Neural cell (in vitro differentiated cells): Measurements from ENCODE around the gene KCNJ1. TPM values are rescaled to one million over a fixed set of nuclear protein-coding genes. Genes with fewer than 3 reads are reported as not detected.

Source experiments
- H2AFZ ChIP-seq: fragments of 200-600, 300-800 bp; sonication (generic), shearing (Covaris generic); 2 replicates; pipeline ENCODE4 v1.6.0; 2014; ENCODE audit warnings: low read depth, mild to moderate bottlenecking, antibody characterized with exemption, low read length, moderate library complexity
- H3F3A ChIP-seq: fragments of 200-600 bp; shearing (Covaris generic); 2 replicates; pipeline ENCODE4 v1.6.1; 2016; ENCODE audit warnings: mild to moderate bottlenecking, moderate library complexity, mixed read lengths, antibody characterized with exemption, low read length; ENCODE audit not compliant: insufficient read depth, poor library complexity, severe bottlenecking
- H3K27ac ChIP-seq: fragments of 200-600, 300-800 bp; sonication (generic), shearing (Covaris generic); 2 replicates; pipeline ENCODE4 v1.5.1; 2014; ENCODE audit warnings: mild to moderate bottlenecking, low read length, moderate library complexity
- H3K27me3 ChIP-seq: fragments of 300-800, 200-600 bp; sonication (generic), shearing (Covaris generic); 2 replicates; pipeline ENCODE4 v1.6.0; 2014; ENCODE audit warnings: mild to moderate bottlenecking, low read depth, low read length, moderate library complexity; ENCODE audit not compliant: insufficient read depth
- H3K36me3 ChIP-seq: fragments of 300-800, 200-600 bp; sonication (generic), shearing (Covaris generic); 2 replicates; pipeline ENCODE4 v1.5.1; 2014; ENCODE audit warnings: mild to moderate bottlenecking, antibody characterized with exemption, low read length, moderate library complexity; ENCODE audit not compliant: insufficient read depth
- H3K4me2 ChIP-seq: fragments of 300-800, 200-600 bp; sonication (generic), shearing (Covaris generic); 2 replicates; pipeline ENCODE4 v1.6.0; 2014; ENCODE audit warnings: mild to moderate bottlenecking, low read length
- H3K4me3 ChIP-seq: fragments of 300-800, 200-600 bp; sonication (generic), shearing (Covaris generic); 2 replicates; pipeline ENCODE4 v1.5.1; 2014; ENCODE audit warnings: mild to moderate bottlenecking, low read length, moderate library complexity
- H3K79me2 ChIP-seq: fragments of 200-600 bp; shearing (Covaris generic); replicated peaks from 2 replicates; pipeline ENCODE4 v1.6.0; 2014; ENCODE audit warnings: mild to moderate bottlenecking, low read length, moderate library complexity; ENCODE audit not compliant: insufficient read depth
- H3K9ac ChIP-seq: fragments of 300-800, 200-600 bp; sonication (generic), shearing (Covaris generic); 2 replicates; pipeline ENCODE4 v1.6.1; 2016; ENCODE audit warnings: mild to moderate bottlenecking, low read length, mixed read lengths
- H3K9me2 ChIP-seq: fragments of 200-600 bp; shearing (Covaris generic); 2 replicates; pipeline ENCODE4 v1.6.1; 2016; ENCODE audit warnings: mild to moderate bottlenecking, low read length, mixed read lengths; ENCODE audit not compliant: insufficient read depth
- H3K9me3 ChIP-seq: fragments of 200-600, 300-800 bp; sonication (generic), shearing (Covaris generic); 2 replicates; pipeline ENCODE4 v1.6.1; 2016; ENCODE audit warnings: mild to moderate bottlenecking, mixed run types, low read length, moderate library complexity, mixed read lengths
- H4K20me1 ChIP-seq: fragments of 200-600 bp; shearing (Covaris generic); 2 replicates; pipeline ENCODE4 v1.6.1; 2016; ENCODE audit warnings: mild to moderate bottlenecking, mixed run types; ENCODE audit not compliant: insufficient read depth
- CTCF ChIP-seq: fragments of 450-650 bp; IDR thresholded peaks from 2 replicates; pipeline ENCODE4 v1.5.1; 2014; ENCODE audit warnings: antibody characterized with exemption, mild to moderate bottlenecking, moderate library complexity; ENCODE audit not compliant: poor library complexity, severe bottlenecking
- EP300 ChIP-seq: fragments of 450-650 bp; conservative IDR thresholded peaks from 2 replicates; pipeline ENCODE4 v1.6.1; 2014; ENCODE audit warnings: antibody characterized with exemption, mild to moderate bottlenecking, moderate library complexity; ENCODE audit not compliant: poor library complexity, severe bottlenecking
- EZH2 ChIP-seq: fragments of 200-600, 300-800 bp; shearing (Covaris generic), sonication (generic); IDR thresholded peaks from 2 replicates; pipeline ENCODE4 v1.6.1; 2014; ENCODE audit warnings: antibody characterized with exemption, low read length, borderline replicate concordance, mild to moderate bottlenecking; ENCODE audit not compliant: insufficient read depth, poor library complexity, severe bottlenecking
- MXI1 ChIP-seq: fragments of 450-650 bp; conservative IDR thresholded peaks from 2 replicates; pipeline ENCODE4 v1.6.1; 2014; ENCODE audit warnings: antibody characterized with exemption, mild to moderate bottlenecking; ENCODE audit not compliant: poor library complexity, severe bottlenecking
- POLR2AphosphoS5 ChIP-seq: IDR thresholded peaks from 2 replicates; pipeline ENCODE4 v1.6.1; 2012
- RAD21 ChIP-seq: fragments of 450-650 bp; conservative IDR thresholded peaks from 2 replicates; pipeline ENCODE4 v1.6.1; 2014; ENCODE audit warnings: antibody characterized with exemption, mild to moderate bottlenecking, moderate library complexity
- SMC3 ChIP-seq: fragments of 450-650 bp; conservative IDR thresholded peaks from 2 replicates; pipeline ENCODE4 v1.6.1; 2014; ENCODE audit warnings: antibody characterized with exemption, mild to moderate bottlenecking, moderate library complexity; ENCODE audit not compliant: poor library complexity
- TAF1 ChIP-seq: IDR thresholded peaks from 2 replicates; pipeline ENCODE4 v1.6.1; 2012; ENCODE audit warnings: low read depth
- polyA plus RNA-seq: library from polyadenylated mRNA; depleted of rRNA; stranded (reverse); fragments of >200 nt; gene quantifications from 2 replicates; pipeline ENCODE4 v1.2.3, GENCODE V29; 2014
- TF ChIP-seq, protein P1 (sequence below): IDR thresholded peaks from 2 replicates; pipeline ENCODE4 v1.6.1; 2012; ENCODE audit warnings: borderline replicate concordance

The KCNJ1 gene
- polyA plus RNA-seq, 1 donor from 2014 or later, result 0.22 TPM

- Histone ChIP-seq H3K27ac (no peak overlapping the region), H2AFZ (no peak overlapping the region), H3K36me3 (no peaks in the 10 kb centered on the region), H3K79me2 (no peaks in the 10 kb centered on the region), H3F3A (no peaks in the 10 kb centered on the region), H3K9me3 (no peaks in the 10 kb centered on the region), H3K27me3 (no peaks in the 10 kb centered on the region), H3K4me2 (no peak overlapping the region), H3K9ac (no peak overlapping the region), H3K9me2 (no peaks in the 10 kb centered on the region), H4K20me1 (no peaks in the 10 kb centered on the region), H3K4me3 (no peak overlapping the region)
- TF ChIP-seq, protein P1, sequence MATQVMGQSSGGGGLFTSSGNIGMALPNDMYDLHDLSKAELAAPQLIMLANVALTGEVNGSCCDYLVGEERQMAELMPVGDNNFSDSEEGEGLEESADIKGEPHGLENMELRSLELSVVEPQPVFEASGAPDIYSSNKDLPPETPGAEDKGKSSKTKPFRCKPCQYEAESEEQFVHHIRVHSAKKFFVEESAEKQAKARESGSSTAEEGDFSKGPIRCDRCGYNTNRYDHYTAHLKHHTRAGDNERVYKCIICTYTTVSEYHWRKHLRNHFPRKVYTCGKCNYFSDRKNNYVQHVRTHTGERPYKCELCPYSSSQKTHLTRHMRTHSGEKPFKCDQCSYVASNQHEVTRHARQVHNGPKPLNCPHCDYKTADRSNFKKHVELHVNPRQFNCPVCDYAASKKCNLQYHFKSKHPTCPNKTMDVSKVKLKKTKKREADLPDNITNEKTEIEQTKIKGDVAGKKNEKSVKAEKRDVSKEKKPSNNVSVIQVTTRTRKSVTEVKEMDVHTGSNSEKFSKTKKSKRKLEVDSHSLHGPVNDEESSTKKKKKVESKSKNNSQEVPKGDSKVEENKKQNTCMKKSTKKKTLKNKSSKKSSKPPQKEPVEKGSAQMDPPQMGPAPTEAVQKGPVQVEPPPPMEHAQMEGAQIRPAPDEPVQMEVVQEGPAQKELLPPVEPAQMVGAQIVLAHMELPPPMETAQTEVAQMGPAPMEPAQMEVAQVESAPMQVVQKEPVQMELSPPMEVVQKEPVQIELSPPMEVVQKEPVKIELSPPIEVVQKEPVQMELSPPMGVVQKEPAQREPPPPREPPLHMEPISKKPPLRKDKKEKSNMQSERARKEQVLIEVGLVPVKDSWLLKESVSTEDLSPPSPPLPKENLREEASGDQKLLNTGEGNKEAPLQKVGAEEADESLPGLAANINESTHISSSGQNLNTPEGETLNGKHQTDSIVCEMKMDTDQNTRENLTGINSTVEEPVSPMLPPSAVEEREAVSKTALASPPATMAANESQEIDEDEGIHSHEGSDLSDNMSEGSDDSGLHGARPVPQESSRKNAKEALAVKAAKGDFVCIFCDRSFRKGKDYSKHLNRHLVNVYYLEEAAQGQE, result no peak
- TF ChIP-seq CTCF, result peak; percentile 6
Measured at GRCh38 chr11:128803011-128803410, 64.1 kb downstream of the KCNJ1 start.

- Histone ChIP-seq H3F3A (no peaks in the 10 kb centered on the region), H3K79me2 (no peaks in the 10 kb centered on the region), H3K4me3 (no peak overlapping the region), H3K9ac (no peak overlapping the region), H4K20me1 (no peaks in the 10 kb centered on the region), H3K27ac (no peak overlapping the region), H3K4me2 (no peak overlapping the region), H3K36me3 (no peaks in the 10 kb centered on the region), H2AFZ (no peak overlapping the region), H3K9me3 (no peaks in the 10 kb centered on the region), H3K27me3 (no peaks in the 10 kb centered on the region), H3K9me2 (no peaks in the 10 kb centered on the region)
- TF ChIP-seq, protein P1, result no peak
- TF ChIP-seq CTCF, result peak; percentile 68
- TF ChIP-seq MXI1, result no peak
- TF ChIP-seq SMC3, result peak; percentile 74
- no peak for TF ChIP-seq POLR2AphosphoS5
- peak; percentile 67 for TF ChIP-seq RAD21
- no peak for TF ChIP-seq EP300
- no peak for TF ChIP-seq TAF1
- TF ChIP-seq EZH2, result no peak
Measured at GRCh38 chr11:128802358-128802981, 64.6 kb downstream of the KCNJ1 start.
